GM19395 (cell line): ENCODE measurements around the gene ATXN10.
"Not testable (repeated sequence)": the region's sequence is repeated elsewhere in the genome, so short reads cannot be mapped to it uniquely, and the experiment has no call there.

Source experiments
- ATAC-seq: cut with Tn5 transposase; IDR thresholded peaks from one replicate; pipeline ENCODE4 v1.9.1; 2021; ENCODE audit warnings: mild to moderate bottlenecking, moderate library complexity; ENCODE audit not compliant: unreplicated experiment

Gene ATXN10

GRCh38 chr22:45783021-45783420, 111.4 kb downstream of the ATXN10 start:
- no peak for ATAC-seq

GRCh38 chr22:45783690-45784089, 112.1 kb downstream of the ATXN10 start:
- no peak for ATAC-seq

GRCh38 chr22:45784357-45785277, 113.0 kb downstream of the ATXN10 start:
- no peak for ATAC-seq

- no peak for ATAC-seq
These were observed 113.8 kb downstream of the ATXN10 start for GRCh38 chr22:45785458-45785857.

GRCh38 chr22:45786726-45787125, 115.1 kb downstream of the ATXN10 start:
- no peak for ATAC-seq

- ATAC-seq = no peak
These were observed 116.1 kb downstream of the ATXN10 start for GRCh38 chr22:45787759-45788158.

GRCh38 chr22:45788522-45788921, 116.9 kb downstream of the ATXN10 start:
- no peak for ATAC-seq

- ATAC-seq = no peak
These were observed 118.8 kb downstream of the ATXN10 start for GRCh38 chr22:45790401-45790800.

- ATAC-seq = no peak
These were observed 121.5 kb downstream of the ATXN10 start for GRCh38 chr22:45793161-45793560.

- ATAC-seq = no peak
These were observed 122.3 kb downstream of the ATXN10 start for GRCh38 chr22:45793892-45794291.

- ATAC-seq = not testable (repeated sequence)
These were observed 124.4 kb downstream of the ATXN10 start for GRCh38 chr22:45796009-45796408.

- no peak for ATAC-seq
These were observed 127.7 kb downstream of the ATXN10 start for GRCh38 chr22:45799291-45799690.

GRCh38 chr22:45802054-45802453, 130.4 kb downstream of the ATXN10 start:
- ATAC-seq = no peak

GRCh38 chr22:45804319-45804985, 132.8 kb downstream of the ATXN10 start:
- ATAC-seq = no peak

GRCh38 chr22:45804986-45805325, 133.3 kb downstream of the ATXN10 start:
- no peak for ATAC-seq

GRCh38 chr22:45805413-45805812, 133.8 kb downstream of the ATXN10 start:
- no peak for ATAC-seq

- ATAC-seq = no peak
These were observed 135.7 kb downstream of the ATXN10 start for GRCh38 chr22:45807156-45807915.

- no peak for ATAC-seq
These were observed 141.3 kb downstream of the ATXN10 start for GRCh38 chr22:45812910-45813309.

GRCh38 chr22:45814198-45814597, 142.6 kb downstream of the ATXN10 start:
- no peak for ATAC-seq

GRCh38 chr22:45816776-45817175, 145.1 kb downstream of the ATXN10 start:
- no peak for ATAC-seq

GRCh38 chr22:45817745-45818423, 146.2 kb downstream of the ATXN10 start:
- ATAC-seq = no peak
